ENCODE results near the gene LSM14A. TPM values are rescaled to one million over a fixed set of nuclear protein-coding genes. Genes with fewer than 3 reads are reported as not detected.
"Not testable (repeated sequence)": the region's sequence is repeated elsewhere in the genome, so short reads cannot be mapped to it uniquely, and the experiment has no call there.

LSM14A gene
- total and polyA plus RNA-seq, 4 experiments from 2014 or later = 158 to 176 (median 170) TPM

GRCh38 chr19:34158966-34159365 is 13.3 kb upstream of the LSM14A start:
- H3K36me3 ChIP-seq (ENCODE audit: insufficient read depth, low read length); H3K9me3 Mint-ChIP-seq; H3K4me1 Mint-ChIP-seq; H3K36me3 Mint-ChIP-seq; intact Hi-C loops (cut with micrococcal nuclease); H3K4me1 ChIP-seq (ENCODE audit: insufficient read depth, low read length); H3K4me3 ChIP-seq (ENCODE audit: low read length in 2 of 2); H3K27me3 Mint-ChIP-seq; DNase-seq; H3K27ac ChIP-seq (ENCODE audit: low read depth, low read length); POLR2A ChIA-PET (ENCODE audit: partially characterized antibody); H3K9me3 ChIP-seq (ENCODE audit: control insufficient read depth in 1 of 2, low read length in 2 of 2); H3K27me3 ChIP-seq (ENCODE audit: insufficient read depth, low read length): not testable (repeated sequence)
- H3K4me3 Mint-ChIP-seq = peak overlapping the region in 1 of 8 donors; percentile 7
- CTCF ChIA-PET (ENCODE audit: partially characterized antibody) = interaction anchor here (2.3 kb wide), 1 partner anchor 15 kb away, joined by 7 read pairs; no protein-coding TSS in a partner anchor
- H3K27ac Mint-ChIP-seq = peak overlapping the region in 1 of 7 donors; percentile 70

DNA sequence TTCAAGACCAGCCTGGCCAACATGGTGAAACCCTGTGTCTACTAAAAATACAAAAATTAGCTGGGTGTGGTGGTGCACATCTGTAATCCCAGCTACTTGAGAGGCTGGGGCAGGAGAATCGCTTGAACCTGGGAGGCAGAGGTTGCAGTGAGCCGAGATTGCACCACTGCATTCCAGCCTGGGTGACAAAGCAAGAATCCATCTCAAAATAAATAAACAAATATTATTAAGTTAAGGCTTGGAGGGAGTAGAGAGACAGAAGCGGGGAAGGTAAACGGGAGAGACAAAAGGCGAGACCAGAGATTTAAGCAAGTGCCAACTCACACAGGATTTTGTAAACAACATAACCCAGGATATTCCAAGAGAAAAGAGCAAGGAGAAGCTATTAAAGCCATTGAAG is 12.8 kb upstream of the LSM14A start:
- H3K36me3 Mint-ChIP-seq; intact Hi-C loops (cut with micrococcal nuclease); H3K27me3 ChIP-seq (ENCODE audit: insufficient read depth, low read length); H3K27ac ChIP-seq (ENCODE audit: low read depth, low read length); POLR2A ChIA-PET (ENCODE audit: partially characterized antibody); H3K27me3 Mint-ChIP-seq; H3K4me1 ChIP-seq (ENCODE audit: insufficient read depth, low read length); H3K36me3 ChIP-seq (ENCODE audit: insufficient read depth, low read length); H3K9me3 ChIP-seq (ENCODE audit: control insufficient read depth in 1 of 2, low read length in 2 of 2); H3K9me3 Mint-ChIP-seq; DNase-seq; H3K4me3 Mint-ChIP-seq; H3K27ac Mint-ChIP-seq; H3K4me3 ChIP-seq (ENCODE audit: low read length in 2 of 2); H3K4me1 Mint-ChIP-seq: not testable (repeated sequence)
- CTCF ChIA-PET (ENCODE audit: partially characterized antibody) = interaction anchor here (2.3 kb wide), 1 partner anchor 15 kb away, joined by 7 read pairs; no protein-coding TSS in a partner anchor

DNA sequence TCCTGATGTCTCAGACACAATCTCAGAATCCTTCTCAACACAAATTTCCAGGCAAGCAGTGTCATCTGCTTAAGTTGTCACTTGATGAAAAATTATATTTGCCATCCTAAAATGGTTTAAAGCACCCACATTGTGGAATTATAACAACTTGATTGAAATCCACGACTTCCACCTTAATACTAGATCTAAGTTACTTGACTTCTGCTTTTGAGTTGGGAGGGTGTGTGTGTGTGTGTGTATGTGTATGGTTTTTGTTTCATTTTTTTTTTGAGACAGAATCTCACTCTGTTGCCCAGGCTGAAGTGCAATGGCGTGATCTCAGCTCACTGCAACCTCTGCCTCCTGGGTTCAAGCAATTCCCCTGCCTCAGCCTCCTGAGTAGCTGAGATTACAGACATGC is 10.4 kb upstream of the LSM14A start:
- H3K27me3 Mint-ChIP-seq; H3K27ac ChIP-seq (ENCODE audit: low read depth, low read length); CTCF ChIA-PET (ENCODE audit: partially characterized antibody); H3K4me3 ChIP-seq (ENCODE audit: low read length in 2 of 2); H3K9me3 ChIP-seq (ENCODE audit: control insufficient read depth in 1 of 2, low read length in 2 of 2); H3K36me3 ChIP-seq (ENCODE audit: insufficient read depth, low read length); H3K4me1 ChIP-seq (ENCODE audit: insufficient read depth, low read length); DNase-seq; POLR2A ChIA-PET (ENCODE audit: partially characterized antibody); H3K27ac Mint-ChIP-seq; H3K4me3 Mint-ChIP-seq; H3K9me3 Mint-ChIP-seq; H3K27me3 ChIP-seq (ENCODE audit: insufficient read depth, low read length); H3K36me3 Mint-ChIP-seq; intact Hi-C loops (cut with micrococcal nuclease); H3K4me1 Mint-ChIP-seq: not testable (repeated sequence)

GRCh38 chr19:34165295-34165738 is 7.0 kb upstream of the LSM14A start:
- DNase-seq = no peak
- Mint-ChIP-seq H3K27ac (no peak overlapping the region), H3K27me3 (no peaks in the 10 kb centered on the region), H3K36me3 (no peaks in the 10 kb centered on the region), H3K4me1 (no peaks in the 10 kb centered on the region), H3K9me3 (no peaks in the 10 kb centered on the region), H3K4me3 (no peak overlapping the region)
- no peak overlapping the region for H3K27ac ChIP-seq (ENCODE audit: low read depth, low read length)
- H3K9me3 ChIP-seq (ENCODE audit: control insufficient read depth in 1 of 2, low read length in 2 of 2) = no peaks in the 10 kb centered on the region
- ChIA-PET CTCF (ENCODE audit: partially characterized antibody) (interaction anchor here (1.7 kb wide), 1 partner anchor 14 kb away, joined by 5 read pairs; no protein-coding TSS in a partner anchor), POLR2A (ENCODE audit: partially characterized antibody) (no interaction called here)
- no peaks in the 10 kb centered on the region for H3K4me1 ChIP-seq (ENCODE audit: insufficient read depth, low read length)
- no peaks in the 10 kb centered on the region for H3K27me3 ChIP-seq (ENCODE audit: insufficient read depth, low read length)
- intact Hi-C loops (cut with micrococcal nuclease) = no loop called here
- no peaks in the 10 kb centered on the region for H3K36me3 ChIP-seq (ENCODE audit: insufficient read depth, low read length)
- no peak overlapping the region for H3K4me3 ChIP-seq (ENCODE audit: low read length in 2 of 2)

- not testable (repeated sequence) for H3K36me3 ChIP-seq (ENCODE audit: insufficient read depth, low read length); H3K4me3 Mint-ChIP-seq; DNase-seq; H3K27me3 ChIP-seq (ENCODE audit: insufficient read depth, low read length); H3K9me3 ChIP-seq (ENCODE audit: control insufficient read depth in 1 of 2, low read length in 2 of 2); H3K4me3 ChIP-seq (ENCODE audit: low read length in 2 of 2); H3K27me3 Mint-ChIP-seq; H3K27ac ChIP-seq (ENCODE audit: low read depth, low read length); H3K9me3 Mint-ChIP-seq
- POLR2A ChIA-PET (ENCODE audit: partially characterized antibody) = interaction anchor here (0.8 to 4.3 kb wide), 2 partner anchors 35 to 100 kb away, joined by 3 to 17 read pairs; no protein-coding TSS in a partner anchor
- Mint-ChIP-seq H3K36me3 (peaks cover 4 to 15% of the 10 kb centered on the region in 2 donors), H3K4me1 (peaks cover 14 to 30% (median 22%) of the 10 kb centered on the region in 4 donors), H3K27ac (peak overlapping the region in 6 of 7 donors; percentile 15 to 95 (median 52))
- H3K4me1 ChIP-seq (ENCODE audit: insufficient read depth, low read length) = peaks cover 25% of the 10 kb centered on the region
- intact Hi-C loops (cut with micrococcal nuclease) = loop anchor here (5.0 to 10.0 kb wide), 3 partner anchors 198 to 508 kb away; partner anchors contain the start of genes GPI, SCGB2B2, UBA2 and ZNF302
- CTCF ChIA-PET (ENCODE audit: partially characterized antibody) = interaction anchor here (1.3 kb wide), 1 partner anchor 177 kb away, joined by 3 read pairs; no protein-coding TSS in a partner anchor
Observed at GRCh38 chr19:34169475-34170199, 2.7 kb upstream of the LSM14A start.

DNA sequence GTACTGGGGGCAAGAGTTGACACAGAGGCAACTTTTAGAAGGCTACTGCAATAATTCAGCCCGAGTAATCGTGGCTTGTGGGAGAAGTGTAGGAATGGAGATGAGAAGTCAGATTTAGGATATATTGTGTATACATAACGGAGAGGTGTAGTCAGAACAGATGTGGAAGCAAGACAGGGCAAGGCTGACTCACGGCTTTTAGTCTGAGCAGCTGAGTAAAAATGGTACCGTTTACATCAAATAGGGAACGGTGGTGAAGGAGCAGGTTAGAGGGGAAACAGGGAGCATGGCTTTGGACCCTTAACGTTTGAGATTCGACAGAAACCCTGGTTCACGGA is 796 bp upstream of the LSM14A start:
- H3K4me3 ChIP-seq (ENCODE audit: low read length in 2 of 2) = peak overlapping the region; percentile 24 to 92

GRCh38 chr19:34172661-34173192 is 423 bp downstream of the LSM14A start:
- H3K36me3 Mint-ChIP-seq = peaks cover 10 to 22% of the 10 kb centered on the region in 2 donors
- ChIA-PET POLR2A (ENCODE audit: partially characterized antibody) (interaction anchor here (0.6 to 4.3 kb wide), 22 partner anchors 10 to 255 kb away, joined by 3 to 29 read pairs (median 5); partner anchors contain the start of genes GPI, PDCD2L and UBA2), CTCF (ENCODE audit: partially characterized antibody) (interaction anchor here (1.2 to 1.7 kb wide), 3 partner anchors 27 to 174 kb away, joined by 5 to 6 read pairs (median 5); no protein-coding TSS in a partner anchor)
- peak overlapping the region; percentile 95 for H3K27ac ChIP-seq (ENCODE audit: low read depth, low read length)
- H3K36me3 ChIP-seq (ENCODE audit: insufficient read depth, low read length) = no peaks in the 10 kb centered on the region
- H3K4me3 Mint-ChIP-seq = peak overlapping the region; percentile 95 to 99 (median 98)
- intact Hi-C loops (cut with micrococcal nuclease) = loop anchor here (1.0 to 10.0 kb wide), 7 partner anchors 38 to 505 kb away; partner anchors contain the start of genes GARRE1, GPI, SCGB2B2 and UBA2
- H3K27me3 ChIP-seq (ENCODE audit: insufficient read depth, low read length) = no peaks in the 10 kb centered on the region
- no peaks in the 10 kb centered on the region for H3K9me3 ChIP-seq (ENCODE audit: control insufficient read depth in 1 of 2, low read length in 2 of 2)
- H3K27me3 Mint-ChIP-seq = no peaks in the 10 kb centered on the region
- no peaks in the 10 kb centered on the region for H3K9me3 Mint-ChIP-seq
- peak overlapping the region; percentile 95 to 99 (median 98) for H3K27ac Mint-ChIP-seq
- peak overlapping the region; percentile 92 for H3K4me3 ChIP-seq (ENCODE audit: low read length in 2 of 2)
- peaks cover 55% of the 10 kb centered on the region for H3K4me1 ChIP-seq (ENCODE audit: insufficient read depth, low read length)
- H3K4me1 Mint-ChIP-seq = peaks cover 25 to 59% (median 42%) of the 10 kb centered on the region in 4 donors
- DNase-seq = peak in 3 of 5 donors; percentile 41 to 52 (median 41)

More for the DNA sequence above, 796 bp upstream of the LSM14A start:
- H3K36me3 ChIP-seq (ENCODE audit: insufficient read depth, low read length) = no peaks in the 10 kb centered on the region
- Mint-ChIP-seq H3K4me3 (peak overlapping the region; percentile 81 to 97 (median 90)), H3K27me3 (no peaks in the 10 kb centered on the region), H3K4me1 (peaks cover 21 to 46% (median 33%) of the 10 kb centered on the region in 4 donors), H3K36me3 (peaks cover 6 to 20% of the 10 kb centered on the region in 2 donors), H3K9me3 (no peaks in the 10 kb centered on the region), H3K27ac (peak overlapping the region; percentile 94 to 99 (median 96))
- ChIA-PET CTCF (ENCODE audit: partially characterized antibody) (interaction anchor here (0.7 to 1.9 kb wide), 6 partner anchors 16 to 163 kb away, joined by 4 to 6 read pairs (median 4); no protein-coding TSS in a partner anchor), POLR2A (ENCODE audit: partially characterized antibody) (interaction anchor here (0.7 to 4.3 kb wide), 20 partner anchors 9 to 798 kb away, joined by 3 to 29 read pairs (median 5); partner anchors contain the start of genes CEBPG, GPI, PDCD2L and UBA2)
- H3K27ac ChIP-seq (ENCODE audit: low read depth, low read length) = peak overlapping the region; percentile 95
- peaks cover 43% of the 10 kb centered on the region for H3K4me1 ChIP-seq (ENCODE audit: insufficient read depth, low read length)
- intact Hi-C loops (cut with micrococcal nuclease) = loop anchor here (5.0 to 10.0 kb wide), 3 partner anchors 196 to 506 kb away; partner anchors contain the start of genes GPI, SCGB2B2, UBA2 and ZNF302
- H3K9me3 ChIP-seq (ENCODE audit: control insufficient read depth in 1 of 2, low read length in 2 of 2) = no peaks in the 10 kb centered on the region
- no peaks in the 10 kb centered on the region for H3K27me3 ChIP-seq (ENCODE audit: insufficient read depth, low read length)
- no peak for DNase-seq
